ENCODE data around the gene PAX8.

PAX8 gene

DNA sequence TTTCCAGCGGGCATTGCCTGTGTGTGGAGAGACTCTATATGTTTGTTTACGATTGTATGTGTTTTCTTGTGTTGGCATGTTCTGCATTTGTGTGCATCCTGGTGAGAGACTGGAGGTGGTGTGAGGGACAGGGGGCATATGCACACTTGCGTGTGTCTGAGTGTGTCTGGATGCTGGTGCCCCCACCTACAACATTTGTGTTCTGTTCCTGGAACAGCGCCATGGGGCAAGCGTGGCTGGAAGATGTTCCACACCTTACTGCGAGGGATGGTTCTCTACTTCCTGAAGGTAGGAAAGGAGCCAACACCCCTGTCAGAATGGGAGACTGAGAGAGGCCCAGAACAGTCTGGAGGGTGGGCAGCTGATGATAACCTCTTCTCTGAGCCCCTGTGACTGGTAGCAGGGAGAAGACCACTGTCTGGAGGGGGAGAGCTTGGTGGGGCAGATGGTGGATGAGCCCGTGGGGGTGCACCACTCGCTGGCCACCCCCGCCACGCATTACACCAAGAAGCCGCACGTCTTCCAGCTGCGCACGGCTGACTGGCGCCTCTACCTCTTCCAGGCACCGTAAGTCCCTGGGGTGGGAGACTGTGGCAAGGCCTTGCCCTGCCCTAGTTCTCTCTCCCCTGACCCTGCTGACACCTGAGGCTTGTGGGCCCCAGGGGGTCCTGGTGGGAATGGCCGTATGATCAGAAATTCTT is 81.2 kb downstream of the PAX8 start:
- Histone ChIP-seq H3K4me3 (no peak overlapping the region), H3K27ac (no peak overlapping the region)
- DNase-seq (ENCODE audit: low spot score) = no peak
- TF ChIP-seq, protein P1, sequence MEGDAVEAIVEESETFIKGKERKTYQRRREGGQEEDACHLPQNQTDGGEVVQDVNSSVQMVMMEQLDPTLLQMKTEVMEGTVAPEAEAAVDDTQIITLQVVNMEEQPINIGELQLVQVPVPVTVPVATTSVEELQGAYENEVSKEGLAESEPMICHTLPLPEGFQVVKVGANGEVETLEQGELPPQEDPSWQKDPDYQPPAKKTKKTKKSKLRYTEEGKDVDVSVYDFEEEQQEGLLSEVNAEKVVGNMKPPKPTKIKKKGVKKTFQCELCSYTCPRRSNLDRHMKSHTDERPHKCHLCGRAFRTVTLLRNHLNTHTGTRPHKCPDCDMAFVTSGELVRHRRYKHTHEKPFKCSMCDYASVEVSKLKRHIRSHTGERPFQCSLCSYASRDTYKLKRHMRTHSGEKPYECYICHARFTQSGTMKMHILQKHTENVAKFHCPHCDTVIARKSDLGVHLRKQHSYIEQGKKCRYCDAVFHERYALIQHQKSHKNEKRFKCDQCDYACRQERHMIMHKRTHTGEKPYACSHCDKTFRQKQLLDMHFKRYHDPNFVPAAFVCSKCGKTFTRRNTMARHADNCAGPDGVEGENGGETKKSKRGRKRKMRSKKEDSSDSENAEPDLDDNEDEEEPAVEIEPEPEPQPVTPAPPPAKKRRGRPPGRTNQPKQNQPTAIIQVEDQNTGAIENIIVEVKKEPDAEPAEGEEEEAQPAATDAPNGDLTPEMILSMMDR (IDR thresholded peaks at IDR 0.05) = no peak

GRCh38 chr2:113196839-113197238 is 81.9 kb downstream of the PAX8 start:
- DNase-seq (ENCODE audit: low spot score) = no peak
- no peak overlapping the region for H3K4me3 ChIP-seq
- TF ChIP-seq, protein P1 (IDR thresholded peaks at IDR 0.05) = no peak
- H3K27ac ChIP-seq = no peak overlapping the region

DNA sequence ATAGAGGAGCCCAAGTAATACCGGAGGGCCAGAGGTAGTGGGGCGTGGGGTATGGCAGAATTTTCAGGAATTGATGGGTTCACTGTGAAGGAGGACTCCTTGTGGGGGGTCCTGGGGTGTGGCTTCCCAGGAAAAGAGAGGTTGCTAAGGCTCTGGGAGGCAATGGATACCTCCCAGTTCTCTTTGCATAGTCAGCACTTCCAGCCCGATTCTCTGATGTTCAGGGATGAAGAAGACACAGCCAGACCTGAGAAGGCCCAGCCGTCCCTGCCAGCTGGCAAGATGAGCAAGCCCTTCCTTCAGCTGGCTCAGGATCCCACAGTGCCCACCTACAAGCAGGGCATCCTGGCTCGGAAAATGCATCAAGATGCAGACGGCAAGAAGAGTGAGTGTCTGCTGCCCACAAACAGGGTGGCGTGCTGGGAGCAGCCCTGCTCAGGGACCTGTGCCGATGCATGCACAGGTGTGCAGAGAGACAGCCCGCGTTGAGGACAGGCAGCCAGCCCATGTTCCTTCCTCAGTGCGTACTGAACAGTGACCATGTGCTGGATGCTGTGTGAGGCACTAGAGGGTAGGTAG is 82.7 kb downstream of the PAX8 start:
- Histone ChIP-seq H3K27ac (no peak overlapping the region), H3K4me3 (no peak overlapping the region)
- no peak for DNase-seq (ENCODE audit: low spot score)
- TF ChIP-seq, protein P1 (IDR thresholded peaks at IDR 0.05) = no peak

GRCh38 chr2:113192459-113193100 is 86.1 kb downstream of the PAX8 start:
- H3K4me3 ChIP-seq = no peak overlapping the region

DNA sequence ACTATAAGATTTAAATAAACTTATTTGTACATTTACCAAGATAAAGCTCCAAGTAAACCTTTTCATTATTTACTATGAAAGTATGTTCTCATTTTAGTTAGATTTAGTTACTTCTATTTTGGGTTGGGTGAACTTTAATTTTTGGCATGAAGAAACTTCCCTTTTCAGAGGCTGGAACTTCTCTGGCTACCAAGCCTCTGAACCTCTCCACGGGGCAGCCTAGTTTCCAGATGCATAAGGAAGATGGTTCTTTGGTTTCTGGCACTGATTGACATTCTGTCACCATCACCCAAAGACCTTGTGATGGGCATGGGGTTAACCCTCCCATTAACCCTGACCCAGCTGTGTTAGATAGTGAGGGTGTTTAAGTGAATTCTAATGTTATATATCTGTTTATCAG is 87.8 kb downstream of the PAX8 start:
- no peak overlapping the region for H3K27ac ChIP-seq
- DNase-seq (ENCODE audit: low spot score) = no peak
- H3K4me3 ChIP-seq = no peak overlapping the region
- TF ChIP-seq, protein P1 (IDR thresholded peaks at IDR 0.05) = no peak

More at GRCh38 chr2:113192459-113193100, 86.1 kb downstream of the PAX8 start:
- no peak for DNase-seq (ENCODE audit: low spot score)
- TF ChIP-seq, protein P1 (IDR thresholded peaks at IDR 0.05) = no peak
- no peak overlapping the region for H3K27ac ChIP-seq

DNA sequence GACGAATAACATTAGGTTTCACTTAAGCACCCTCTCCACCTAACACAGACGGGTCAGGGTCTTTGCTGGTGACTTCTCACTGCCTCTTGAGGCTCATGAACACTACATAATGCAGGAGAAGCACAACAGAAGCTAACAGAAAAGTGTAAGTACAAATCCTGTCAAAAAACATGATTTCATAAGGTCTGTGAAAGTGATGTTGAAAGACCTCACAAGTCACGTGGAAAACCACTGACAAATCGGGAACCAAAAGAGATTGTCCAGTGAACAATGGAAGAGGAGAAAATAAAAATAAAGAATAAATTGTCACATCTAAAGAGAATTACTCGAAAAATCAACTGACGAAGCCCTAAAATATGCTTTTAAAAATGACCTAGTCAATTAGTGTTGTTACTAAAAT is 91.0 kb downstream of the PAX8 start:
- TF ChIP-seq, protein P1 (IDR thresholded peaks at IDR 0.05) = no peak
- Histone ChIP-seq H3K4me3 (no peak overlapping the region), H3K27ac (no peak overlapping the region)
- no peak for DNase-seq (ENCODE audit: low spot score)

DNA sequence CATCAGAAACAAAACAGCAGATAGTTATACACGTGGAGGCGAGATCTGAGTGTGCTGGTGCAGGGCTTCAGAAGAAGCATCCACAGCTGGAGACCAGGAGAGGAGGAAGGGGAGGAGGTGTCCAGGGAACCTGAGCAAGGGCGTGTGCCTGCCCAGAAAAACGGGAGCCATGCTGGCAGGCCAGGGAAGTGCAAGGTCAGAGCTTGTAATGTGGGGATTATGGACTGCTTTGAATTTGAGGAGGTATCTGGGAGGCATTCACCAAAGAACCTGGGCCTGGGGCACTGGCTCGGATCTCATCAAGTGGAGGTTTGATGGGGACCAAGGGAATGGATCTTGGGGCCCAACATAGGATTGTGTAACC is 92.3 kb downstream of the PAX8 start:
- DNase-seq (ENCODE audit: low spot score) = no peak
- Histone ChIP-seq H3K27ac (no peak overlapping the region), H3K4me3 (no peak overlapping the region)
- TF ChIP-seq, protein P1 (IDR thresholded peaks at IDR 0.05) = no peak

Data from coronary artery (tissue), 2 donors.